ENCODE measurements around the gene MIOS.

DNA sequence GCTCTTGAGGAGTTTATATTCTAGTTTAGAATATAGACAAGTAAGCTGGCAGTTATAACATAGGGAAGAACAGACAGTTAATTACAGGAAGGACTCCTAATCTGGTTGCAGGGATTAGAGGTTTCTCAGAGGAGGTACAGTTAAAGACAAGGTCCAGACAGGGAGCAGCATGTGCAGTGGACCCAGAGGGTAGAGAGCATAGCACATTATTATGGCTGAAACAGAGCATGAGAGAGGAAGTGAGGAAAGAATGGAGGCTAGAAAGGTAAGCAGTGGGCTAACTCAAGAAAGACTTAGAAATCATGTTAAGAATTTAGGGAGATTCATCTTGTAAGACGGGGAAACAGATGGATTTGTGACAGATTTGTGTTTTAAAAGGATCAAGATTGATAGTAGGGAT is 9.7 kb downstream of the MIOS start:
- no peak for TF ChIP-seq POLR2A (IDR thresholded peaks at IDR 0.05; ENCODE audit: low read depth, low read length)
- TF ChIP-seq POLR2AphosphoS5 (IDR thresholded peaks at IDR 0.05; ENCODE audit: low read depth, low read length), result no peak
- TF ChIP-seq TAF1 (IDR thresholded peaks at IDR 0.05; ENCODE audit: low read depth, low read length), result no peak
